OCI-M2 (cell line): ENCODE data around the gene TRIM3.

Experiments used
- DNase-seq: peaks from one replicate; lab custom pipeline; 2025; ENCODE audit not compliant: unreplicated experiment; lab: John Stamatoyannopoulos, UW

The TRIM3 gene

DNA sequence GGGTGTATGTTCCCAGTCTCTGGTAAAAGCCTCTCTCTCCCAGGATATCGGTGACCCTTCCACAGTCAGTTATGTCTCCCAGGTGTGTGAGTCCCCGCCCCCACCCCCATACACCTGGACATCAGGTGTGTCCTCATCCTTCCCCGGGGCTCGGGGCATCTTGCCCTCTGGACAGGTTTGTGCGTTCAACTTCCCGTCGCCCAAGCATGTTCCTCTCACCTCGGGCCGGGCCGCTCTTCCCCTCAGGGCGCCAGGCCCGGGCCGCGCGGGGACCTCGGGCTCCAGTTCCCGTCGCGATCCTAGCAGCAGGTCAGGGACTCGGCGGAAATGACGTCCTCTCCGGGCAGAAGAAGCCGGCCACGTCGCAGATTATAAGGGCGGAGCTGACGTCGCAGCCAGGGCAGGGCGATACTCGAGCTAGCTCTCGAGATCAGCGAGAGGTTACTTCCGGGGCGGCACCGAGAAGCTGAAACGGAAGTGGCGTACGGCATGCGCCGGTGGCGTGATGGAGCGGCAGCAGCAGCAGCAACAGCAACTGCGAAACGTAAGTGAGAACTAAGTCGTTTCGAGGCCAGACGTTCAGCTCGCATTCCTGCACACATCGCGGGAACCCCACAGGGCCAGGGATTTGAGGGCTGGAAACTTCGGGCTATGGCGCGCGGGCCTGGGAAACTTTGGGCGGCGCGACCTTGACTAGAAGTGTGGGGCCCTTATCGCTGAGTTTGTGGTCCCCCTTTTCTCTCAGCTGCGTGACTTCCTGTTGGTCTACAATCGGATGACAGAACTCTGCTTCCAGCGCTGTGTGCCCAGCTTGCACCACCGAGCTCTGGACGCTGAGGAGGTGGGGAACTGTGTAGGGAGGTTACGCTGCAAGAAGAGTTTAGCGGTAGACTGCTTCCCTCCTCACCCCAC lies 7.5 kb upstream of the TRIM3 start, which contains the start of the genes ARFIP2 and TIMM10B:
TSS of gene ARFIP2 (minus strand) at position 320 of the 912 bp plus-strand sequence. CDS start 910 bp downstream, outside the sequence.
TSS of gene TIMM10B (plus strand) at position 490 of the 912 bp plus-strand sequence. CDS start at position 506, 16 bp downstream.
- peak; percentile 55 for DNase-seq

DNA sequence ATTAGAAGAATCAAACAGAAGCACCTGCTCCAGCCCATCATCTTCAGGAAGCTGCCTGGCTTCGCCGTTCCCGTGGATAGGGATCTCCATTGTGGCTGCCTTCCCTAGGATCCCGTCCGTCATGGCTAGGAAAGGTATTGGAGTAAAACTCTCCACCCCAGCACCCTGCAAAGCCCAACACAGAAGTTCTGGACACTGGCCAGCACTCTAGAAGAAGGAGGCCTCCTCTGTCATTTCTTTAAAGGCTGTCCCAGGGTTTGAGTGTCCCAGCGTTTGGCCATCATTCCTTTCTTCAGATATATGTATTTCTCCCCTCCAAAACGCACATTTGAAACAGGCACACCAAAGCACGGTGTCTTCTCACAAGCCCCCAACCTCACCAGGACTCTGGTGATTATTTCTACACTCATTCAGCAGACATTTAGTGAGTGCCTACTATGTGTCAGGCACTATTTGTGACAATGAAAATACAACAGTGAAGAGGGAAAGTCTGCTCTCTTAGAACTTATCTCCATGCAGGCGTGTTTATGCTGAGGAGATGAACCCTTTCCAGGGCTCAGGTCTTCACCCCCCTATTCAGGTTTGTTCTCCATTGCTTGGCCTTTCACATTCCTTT lies 6.7 kb upstream of the TRIM3 start:
- DNase-seq, result no peak

DNA sequence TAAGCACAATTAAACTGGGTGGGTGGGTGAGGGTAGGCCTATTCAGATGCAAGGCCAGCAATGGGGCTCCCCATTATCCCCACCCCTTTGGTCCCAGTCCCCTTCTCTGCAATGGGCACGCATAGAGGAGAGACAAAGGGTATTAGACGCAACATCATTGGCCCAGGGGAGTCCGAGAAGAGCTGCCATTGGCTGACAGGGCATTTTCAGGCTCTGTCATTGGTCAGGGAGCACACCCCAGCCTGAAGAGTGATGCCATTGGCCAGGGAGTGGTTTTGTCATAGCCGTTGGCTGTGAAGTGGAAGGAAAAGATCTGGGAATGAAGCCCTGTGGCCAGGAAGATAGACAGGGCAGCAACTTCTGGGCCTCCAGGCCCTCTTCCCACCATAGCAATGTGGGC lies 2.8 kb upstream of the TRIM3 start:
- no peak for DNase-seq

DNA sequence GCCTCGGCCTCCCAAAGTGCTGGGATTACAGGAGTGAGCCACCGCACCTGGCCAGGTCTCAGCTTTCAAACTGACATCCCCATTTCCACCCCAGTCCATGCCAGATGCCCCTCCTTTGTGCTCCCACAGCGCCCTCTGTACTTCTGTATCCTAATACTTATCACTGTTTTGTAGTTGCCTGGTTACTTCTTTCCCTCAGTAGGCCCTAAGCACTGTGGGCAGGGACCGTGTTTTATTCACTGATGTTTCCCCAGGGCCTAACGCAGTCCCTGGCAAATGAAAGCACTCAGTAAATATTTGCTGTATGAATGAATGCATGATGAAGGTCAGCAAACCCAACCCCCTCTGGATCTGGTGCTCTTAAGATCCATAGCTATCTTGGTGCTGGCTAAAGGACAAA lies 2.2 kb upstream of the TRIM3 start:
- no peak for DNase-seq

DNA sequence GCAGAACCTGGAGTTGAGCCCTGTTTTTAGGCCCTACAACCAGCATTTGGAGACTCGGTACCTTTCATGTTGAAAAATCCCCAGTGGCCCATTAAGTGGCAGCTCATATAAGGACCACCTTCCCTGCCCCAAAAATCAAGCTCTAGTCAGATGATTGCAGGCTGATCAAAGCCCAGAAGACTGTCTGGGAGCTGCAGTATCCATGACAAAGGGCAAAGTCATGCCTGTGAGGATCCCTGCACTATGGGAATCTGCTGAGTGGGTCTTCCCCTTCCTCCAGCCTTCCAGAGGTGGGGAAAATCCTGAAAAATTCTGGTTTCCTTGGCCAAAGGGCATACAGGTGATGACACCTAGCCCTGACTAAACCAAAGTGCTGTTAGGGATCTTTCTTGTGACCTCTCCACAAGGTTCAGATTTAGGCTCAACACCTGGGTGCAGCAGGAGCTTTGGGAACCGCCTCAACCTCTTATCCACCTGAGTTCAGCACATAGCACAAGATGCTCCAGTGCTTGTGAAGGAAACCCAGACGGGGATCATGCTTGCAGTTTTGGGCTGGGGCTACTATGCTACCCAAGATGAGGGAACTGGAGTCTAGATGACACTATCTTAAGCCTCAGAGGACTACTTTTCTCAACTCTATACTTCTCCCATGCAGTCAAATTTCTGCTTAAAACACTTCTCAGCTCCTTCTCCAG lies 1.2 kb upstream of the TRIM3 start:
- DNase-seq, result no peak

DNA sequence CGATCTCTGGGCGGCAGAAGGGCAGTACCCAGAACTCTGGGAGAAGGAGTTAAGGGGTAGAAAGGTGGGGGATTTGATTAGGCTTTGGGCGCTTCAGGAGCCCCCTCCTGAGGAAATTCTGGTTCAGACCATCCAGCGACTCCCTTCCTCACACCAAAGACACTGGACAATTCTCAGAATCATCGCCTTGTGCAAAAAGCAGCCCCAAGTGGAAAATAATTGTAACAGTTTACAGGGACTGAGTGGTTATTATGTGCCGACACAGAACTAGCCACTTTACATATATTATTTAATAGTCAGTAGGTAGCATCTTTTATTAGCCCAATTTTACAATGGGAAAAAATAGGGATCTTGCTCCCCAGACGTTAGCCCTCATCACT lies 662 bp upstream of the TRIM3 start:
- DNase-seq, result no peak

DNA sequence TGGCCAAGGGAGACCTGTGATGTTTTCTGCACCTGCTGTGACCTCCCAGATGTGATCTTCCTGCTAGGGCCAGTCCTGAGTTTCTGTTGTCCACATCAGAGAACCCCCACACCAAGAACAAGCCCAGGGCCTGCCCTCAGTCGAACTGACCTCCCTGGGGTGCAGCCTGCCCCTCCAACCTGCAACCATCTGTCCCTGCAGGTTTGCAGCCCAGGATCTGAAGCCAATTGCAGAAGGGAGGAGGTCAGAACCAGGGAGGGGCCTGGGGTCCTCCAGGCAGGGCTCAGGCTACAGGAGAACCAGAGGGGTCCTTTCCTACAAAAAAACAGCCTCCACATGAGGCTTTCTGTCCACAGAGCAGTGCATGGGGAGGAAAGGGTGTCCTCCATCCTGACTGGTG lies 807 bp downstream of the TRIM3 start:
- no peak for DNase-seq

DNA sequence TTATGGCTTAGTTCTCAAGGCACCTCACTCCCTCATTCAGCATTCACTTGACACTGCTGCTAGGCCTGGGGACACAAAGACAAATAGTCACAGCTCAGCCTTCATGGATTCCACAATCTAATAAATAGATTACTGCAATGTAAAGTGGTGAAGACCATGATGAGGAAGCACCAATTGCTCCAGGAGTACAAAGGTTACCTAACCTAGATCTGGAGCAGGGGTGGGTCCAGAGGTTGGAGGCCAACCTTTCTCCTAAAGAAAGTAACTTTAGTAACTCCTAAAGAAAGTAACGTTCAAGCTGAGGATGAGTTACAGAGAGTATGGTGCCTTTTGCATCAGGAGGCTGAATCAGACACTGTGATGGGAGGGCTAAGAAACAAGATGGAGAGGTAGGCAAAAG lies 4.1 kb downstream of the TRIM3 start:
- DNase-seq, result no peak

DNA sequence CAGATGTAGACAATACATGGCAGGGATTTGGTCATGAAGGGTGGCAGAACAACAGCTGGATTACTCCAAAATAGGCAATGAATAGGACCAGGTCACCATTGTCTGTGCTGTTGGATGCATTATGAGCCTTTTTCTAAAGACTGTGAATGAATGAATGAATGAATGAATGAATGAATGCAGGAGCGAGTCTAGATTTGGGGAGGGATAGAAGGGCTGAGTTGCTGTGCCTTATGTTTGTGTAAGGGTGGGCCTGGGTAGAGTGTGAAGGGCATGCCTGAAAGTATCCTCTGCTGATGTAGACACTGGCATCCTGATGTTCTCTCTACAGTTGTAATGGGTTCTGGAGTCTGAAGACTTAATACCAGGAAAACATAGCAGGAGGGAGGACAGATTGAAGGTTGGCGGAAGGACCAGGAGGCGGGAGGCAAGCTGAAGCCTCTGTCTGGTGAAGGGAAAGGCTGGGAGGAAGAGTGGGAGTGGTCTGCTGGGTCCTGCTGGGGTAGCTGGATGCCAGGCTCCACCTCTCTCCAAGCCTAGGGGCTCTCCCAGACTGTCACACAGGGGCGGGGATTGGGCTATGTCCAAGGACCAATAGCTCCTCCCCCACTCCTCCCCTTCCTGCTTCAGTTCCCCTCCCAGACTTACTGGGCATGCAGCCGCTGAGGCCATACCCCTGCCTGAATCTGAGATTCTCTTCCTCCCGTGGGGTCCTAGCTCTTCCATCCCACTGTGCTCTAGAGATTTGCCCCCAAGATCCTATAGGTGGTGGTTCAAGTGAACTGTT lies 4.8 kb downstream of the TRIM3 start:
- no peak for DNase-seq

DNA sequence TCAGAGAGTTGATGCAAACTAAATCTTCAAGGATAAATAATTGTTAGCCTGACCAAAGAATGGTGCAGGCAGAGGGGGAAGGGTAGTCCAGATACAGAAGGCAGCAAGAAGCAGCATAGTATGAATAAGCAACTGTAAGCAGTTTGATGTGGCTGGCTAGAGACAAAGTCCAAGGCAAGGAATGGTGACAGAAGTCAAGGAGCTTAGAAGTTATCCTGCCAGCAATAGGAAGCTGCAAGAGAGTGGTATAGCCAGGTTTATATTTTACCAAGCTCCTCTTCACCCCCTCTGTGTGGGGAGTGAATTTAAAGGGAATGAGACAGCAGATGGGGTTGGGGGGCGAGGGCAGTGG lies 14.7 kb downstream of the TRIM3 start:
- no peak for DNase-seq

DNA sequence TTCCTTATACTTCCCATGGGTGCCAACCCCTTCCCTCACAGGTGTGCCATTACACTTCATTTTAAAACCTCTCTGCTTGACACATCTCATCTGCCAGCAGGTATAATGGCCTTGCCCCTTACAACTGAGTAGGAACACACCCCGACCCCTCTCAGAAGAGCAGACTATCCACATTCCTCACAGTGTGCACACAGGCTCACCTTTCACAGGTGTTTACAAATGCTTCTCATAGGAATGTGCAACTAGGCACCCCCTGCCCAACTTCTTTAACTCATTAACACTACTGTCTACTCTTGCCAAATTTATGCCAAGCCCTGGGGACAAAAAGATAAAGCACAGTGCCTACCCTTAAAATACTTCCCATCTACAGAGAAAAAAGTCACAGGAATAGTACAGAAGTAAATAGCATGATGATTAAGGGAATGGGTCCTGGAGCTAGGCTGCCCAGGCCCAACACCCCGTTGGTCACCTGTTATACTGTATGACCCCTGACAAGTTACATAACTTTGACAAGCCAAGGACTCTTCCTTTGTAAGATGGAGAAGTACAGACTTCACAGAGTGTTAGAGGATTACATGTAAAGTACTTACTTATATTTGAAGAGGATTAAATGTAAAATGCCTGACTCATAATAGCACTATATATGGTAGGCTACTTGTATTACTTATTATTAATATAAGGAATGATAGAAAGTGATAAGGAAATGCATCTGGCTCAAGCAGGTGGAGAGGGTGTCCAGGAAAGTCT lies 15.2 kb downstream of the TRIM3 start:
- DNase-seq, result no peak

DNA sequence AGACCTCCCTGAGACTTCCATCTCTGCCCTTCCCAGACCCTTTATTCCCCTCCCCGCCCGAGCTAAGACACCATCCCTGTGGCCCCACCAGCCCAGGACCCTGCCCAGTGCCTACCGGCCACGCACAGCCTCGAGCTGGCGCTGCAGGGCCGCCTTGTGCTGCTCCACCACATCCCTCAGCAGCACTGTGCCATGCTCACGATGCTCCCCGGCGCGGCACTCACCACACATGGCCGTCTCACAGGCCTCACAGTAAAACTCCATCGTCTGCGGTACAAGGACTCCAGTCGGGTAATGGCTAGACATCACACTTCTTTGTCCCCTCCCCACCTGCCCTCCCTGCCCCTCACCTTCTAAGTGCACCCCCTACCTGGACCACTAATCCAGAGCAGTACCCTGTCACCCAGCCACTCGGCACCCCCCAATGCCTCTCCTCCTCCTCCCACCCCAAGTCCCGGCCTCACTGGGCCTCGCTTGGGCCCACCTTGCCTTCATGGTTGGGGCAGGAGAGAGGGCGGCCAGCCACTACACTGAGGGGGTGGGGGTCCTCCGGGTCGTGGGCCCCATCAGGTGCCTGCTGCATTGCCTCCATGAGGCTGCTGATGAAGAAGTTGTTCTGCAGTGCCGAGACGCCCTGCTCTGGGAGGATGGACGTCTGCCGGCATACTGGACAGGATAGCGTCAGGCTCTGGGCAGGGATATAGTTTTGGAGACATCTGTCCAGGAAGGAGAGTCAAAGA lies 16.0 kb downstream of the TRIM3 start:
- no peak for DNase-seq

DNA sequence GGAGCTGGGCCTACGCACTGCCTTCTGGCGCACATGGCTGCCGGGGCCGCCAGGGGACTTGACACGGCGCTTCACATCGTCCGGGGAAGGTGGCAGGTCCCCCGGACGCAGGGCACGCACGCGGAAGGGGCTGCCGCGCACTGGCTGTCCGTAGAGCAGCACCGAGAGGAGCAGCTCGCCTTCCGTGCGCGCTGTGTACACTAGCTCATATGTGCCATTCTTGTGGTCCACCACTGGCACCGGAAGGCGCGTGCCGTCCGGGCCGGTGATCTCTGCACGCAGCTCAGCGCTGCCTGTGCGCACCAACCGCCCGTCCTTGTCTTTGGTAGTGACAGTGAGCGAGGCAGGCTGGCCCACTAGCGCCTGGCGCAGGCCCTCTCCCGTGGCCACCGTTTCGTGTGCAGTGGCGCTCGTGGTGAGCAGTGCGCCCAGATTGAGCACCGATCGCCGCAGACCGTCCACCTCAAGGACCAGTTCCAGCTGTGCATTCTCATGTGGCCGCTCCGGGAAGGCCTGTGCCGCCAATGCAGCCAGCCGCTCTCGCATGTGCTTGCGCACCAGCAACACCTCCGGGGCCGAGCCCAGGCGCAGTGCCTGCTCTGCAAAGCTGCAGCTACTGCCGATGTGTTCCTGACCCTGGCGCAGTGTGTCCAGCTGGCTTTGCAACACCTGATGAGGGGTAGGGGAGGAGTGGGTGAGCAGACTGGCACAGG lies 17.2 kb downstream of the TRIM3 start:
- DNase-seq, result no peak

DNA sequence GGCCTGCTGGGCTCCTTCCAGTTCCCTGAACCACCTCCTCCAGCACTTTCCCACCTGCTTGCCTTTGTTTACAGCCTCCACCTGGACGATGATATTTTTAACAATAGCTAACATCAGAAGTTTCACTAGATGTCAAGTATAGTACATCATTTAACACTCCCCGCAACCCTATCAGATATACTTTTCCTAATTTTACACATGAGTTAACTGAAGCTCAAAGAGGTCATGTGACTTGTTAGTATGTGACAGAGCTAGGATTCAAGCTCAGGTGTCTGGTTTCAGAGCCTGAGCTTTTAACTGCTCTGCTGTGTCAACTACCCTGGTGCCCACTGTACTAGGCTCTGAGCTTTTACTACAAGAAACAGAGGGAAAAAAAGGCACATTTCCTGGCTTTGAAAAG lies 18.7 kb downstream of the TRIM3 start:
- no peak for DNase-seq

DNA sequence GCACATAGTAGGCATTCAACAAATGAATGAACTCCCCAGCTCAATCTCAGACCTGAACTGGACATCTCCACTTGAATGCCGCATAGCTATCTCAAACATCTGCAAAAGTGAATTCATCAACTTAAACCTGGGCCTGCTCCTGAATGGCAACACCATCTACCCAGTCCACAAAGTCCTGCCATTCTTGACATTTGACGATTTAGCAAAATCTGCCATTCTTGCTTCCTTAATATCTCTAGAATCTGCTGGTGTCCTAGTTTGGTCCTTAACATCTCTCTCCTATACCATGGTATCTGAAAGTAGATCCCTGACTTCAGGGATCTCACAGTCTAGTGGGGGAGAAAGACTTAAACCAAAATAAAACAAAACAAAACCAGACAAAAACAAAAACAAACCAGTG lies 20.6 kb downstream of the TRIM3 start:
- no peak for DNase-seq

DNA sequence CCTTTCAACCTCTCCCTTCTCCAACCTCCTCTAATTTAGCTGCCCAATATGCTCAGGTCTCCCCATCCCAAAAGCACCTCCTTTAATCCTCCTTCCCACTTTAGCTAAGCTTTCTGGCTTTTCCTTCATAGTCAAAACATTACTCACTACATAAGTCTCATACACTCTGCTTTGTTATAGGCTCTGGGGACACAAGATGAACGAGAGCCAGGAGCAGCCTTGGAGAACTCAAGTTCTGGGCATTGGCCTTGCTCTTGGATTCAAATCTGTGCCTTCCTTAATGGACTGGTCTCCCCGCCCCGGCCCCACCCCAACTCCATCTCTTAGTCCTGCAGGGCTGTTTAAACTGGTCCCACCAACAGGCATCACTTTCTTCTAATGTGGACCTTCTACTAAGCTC lies 21.5 kb downstream of the TRIM3 start:
- no peak for DNase-seq

DNA sequence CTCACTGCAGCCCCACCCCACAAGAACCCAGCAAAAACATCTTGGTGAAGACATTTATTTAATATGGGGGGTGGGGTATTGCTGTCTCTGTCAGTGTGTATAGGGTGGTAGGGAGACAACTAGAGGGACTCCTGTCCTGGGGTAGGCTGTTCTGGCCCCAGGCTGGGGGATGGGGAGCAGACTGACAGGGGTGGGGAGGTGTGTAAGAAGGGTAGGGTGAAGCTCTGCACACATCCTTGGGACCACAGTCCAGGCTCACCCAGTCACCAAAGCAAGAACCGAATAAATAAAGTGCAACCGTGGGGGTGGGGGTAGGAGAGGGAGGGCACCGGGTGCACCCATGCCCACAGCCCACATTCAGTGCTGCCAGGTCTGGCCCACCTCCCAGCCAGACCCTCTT lies 25.2 kb downstream of the TRIM3 start:
- no peak for DNase-seq

DNA sequence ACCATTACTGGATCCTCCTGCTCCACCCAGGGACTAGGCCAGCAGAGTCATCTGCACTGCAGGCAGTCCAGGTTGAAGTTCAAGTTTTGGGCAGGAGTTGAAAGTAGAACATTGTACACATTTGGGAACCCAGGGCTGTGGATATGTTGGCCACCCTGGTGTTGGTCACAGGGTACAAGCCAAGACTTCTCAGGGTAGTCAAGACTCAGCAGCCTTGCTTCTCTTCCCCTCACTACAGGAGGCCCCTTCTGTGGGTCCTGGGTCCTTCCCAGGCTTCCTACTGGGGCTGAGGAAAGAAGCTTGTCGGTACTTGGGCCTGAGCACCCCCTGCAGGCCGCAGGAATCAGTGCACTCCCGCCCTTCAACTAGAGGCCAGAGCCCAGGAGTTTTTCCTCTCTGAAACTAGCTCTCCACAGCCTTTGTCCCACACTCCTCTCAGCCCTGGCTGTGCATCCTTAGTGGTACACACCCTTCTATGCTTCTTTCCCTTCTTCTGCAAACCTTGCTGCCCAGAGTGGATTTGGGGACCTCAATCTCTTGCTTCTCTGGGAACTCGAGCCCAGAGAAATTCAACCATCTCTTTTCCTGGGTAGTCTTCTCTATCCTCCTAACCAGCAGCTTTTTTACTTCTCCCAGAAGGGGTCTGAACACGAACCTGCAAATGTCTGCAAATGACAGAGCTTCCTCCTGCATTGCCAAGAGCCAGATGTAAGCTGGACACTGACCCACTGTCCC lies 30.3 kb downstream of the TRIM3 start:
- DNase-seq, result no peak
